Esophagus muscularis mucosa (tissue), 3 donors: Measurements from ENCODE around the gene KLC1.

ENCODE experiments used
- POLR2A ChIP-seq: fragments of 450-650 bp; IDR thresholded peaks from one replicate; pipeline ENCODE4 v1.6.1; 2017; ENCODE audit warnings: antibody characterized with exemption, moderate library complexity, mild to moderate bottlenecking, low read depth
- POLR2AphosphoS5 ChIP-seq, 2 donors: sonication (generic); formaldehyde crosslinking; IDR thresholded peaks; one replicate each; pipeline ENCODE4 v1.6.1; 2017; ENCODE audit warnings: antibody characterized with exemption in 2 of 2
- TF ChIP-seq, protein P1 (sequence below), 3 experiments: fragments of 200-600 bp in 2 of 3; fragments of 450-650 bp in 1 of 3; sonication (generic) in 2 of 3; IDR thresholded peaks; one replicate each; pipeline ENCODE4 v1.5.1; 2017 to 2019; ENCODE audit warnings: antibody characterized with exemption in 3 of 3, mild to moderate bottlenecking in 2 of 3, moderate library complexity in 1 of 3

DNA sequence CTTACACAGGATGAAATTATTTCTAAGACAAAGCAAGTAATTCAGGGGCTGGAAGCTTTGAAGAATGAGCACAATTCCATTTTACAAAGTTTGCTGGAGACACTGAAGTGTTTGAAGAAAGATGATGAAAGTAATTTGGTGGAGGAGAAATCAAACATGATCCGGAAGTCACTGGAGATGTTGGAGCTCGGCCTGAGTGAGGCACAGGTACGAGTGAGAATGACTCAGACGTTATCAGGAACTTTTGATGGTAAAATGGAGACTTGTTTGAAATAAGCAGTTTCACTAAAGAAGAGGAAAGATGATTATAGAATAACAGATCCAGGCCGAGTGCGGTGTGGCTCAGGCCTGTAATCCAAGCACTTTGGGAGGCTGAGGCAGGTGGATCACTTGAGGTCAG lies 25.6 kb downstream of the KLC1 start:
- TF ChIP-seq, protein P1, sequence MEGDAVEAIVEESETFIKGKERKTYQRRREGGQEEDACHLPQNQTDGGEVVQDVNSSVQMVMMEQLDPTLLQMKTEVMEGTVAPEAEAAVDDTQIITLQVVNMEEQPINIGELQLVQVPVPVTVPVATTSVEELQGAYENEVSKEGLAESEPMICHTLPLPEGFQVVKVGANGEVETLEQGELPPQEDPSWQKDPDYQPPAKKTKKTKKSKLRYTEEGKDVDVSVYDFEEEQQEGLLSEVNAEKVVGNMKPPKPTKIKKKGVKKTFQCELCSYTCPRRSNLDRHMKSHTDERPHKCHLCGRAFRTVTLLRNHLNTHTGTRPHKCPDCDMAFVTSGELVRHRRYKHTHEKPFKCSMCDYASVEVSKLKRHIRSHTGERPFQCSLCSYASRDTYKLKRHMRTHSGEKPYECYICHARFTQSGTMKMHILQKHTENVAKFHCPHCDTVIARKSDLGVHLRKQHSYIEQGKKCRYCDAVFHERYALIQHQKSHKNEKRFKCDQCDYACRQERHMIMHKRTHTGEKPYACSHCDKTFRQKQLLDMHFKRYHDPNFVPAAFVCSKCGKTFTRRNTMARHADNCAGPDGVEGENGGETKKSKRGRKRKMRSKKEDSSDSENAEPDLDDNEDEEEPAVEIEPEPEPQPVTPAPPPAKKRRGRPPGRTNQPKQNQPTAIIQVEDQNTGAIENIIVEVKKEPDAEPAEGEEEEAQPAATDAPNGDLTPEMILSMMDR (IDR thresholded peaks at IDR 0.05): no peak
- no peak for TF ChIP-seq POLR2A
- no peak for TF ChIP-seq POLR2AphosphoS5 (IDR thresholded peaks at IDR 0.05)
